Measurements from ENCODE around the gene CLMP.

Gene CLMP

DNA sequence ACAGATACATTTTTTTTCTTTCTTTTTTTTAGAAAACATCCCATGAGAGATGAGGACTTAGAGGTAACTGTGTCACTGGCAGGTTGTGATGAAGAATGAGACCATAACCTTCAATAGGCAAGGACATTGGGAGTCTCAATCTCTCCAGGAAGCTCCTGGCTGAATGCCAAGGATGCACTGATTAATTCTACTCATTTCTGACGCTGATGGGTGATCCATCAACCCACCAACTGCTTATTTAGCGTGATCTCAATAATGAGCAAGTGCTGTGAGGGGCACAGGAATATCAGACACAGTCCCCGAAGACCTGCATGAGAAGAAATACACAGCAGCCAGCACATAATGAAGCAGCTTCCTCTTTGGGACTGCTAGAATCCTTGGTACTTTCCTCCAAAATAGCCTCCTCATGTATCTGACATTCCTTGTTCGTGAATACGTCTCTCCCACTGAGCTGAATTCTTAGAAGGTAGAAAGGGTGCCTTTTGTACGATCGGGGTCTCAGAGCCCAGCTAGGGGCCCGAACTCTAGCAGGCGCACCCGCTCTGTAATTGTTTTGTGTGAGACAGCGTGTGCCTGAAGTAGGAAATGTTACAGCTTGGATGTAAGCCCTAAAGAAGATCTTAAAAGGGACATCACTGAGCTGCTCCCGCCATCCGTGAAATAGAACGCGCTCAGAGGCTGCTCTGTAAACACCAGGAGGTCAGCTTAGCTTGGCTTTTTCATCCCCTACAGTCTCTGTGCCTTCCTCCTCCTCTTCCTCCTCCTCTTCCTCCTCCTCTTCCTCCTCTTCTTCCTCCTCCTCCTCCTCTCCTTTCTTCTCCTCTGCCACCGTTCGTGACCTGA, 7.2 kb downstream of the CLMP start:
- H3K4me3 Mint-ChIP-seq, result no peak overlapping the region
- peaks cover 70% of the 10 kb centered on the region for H3K27me3 Mint-ChIP-seq (ENCODE audit: low read depth)
- no peak overlapping the region for H3K27ac Mint-ChIP-seq

DNA sequence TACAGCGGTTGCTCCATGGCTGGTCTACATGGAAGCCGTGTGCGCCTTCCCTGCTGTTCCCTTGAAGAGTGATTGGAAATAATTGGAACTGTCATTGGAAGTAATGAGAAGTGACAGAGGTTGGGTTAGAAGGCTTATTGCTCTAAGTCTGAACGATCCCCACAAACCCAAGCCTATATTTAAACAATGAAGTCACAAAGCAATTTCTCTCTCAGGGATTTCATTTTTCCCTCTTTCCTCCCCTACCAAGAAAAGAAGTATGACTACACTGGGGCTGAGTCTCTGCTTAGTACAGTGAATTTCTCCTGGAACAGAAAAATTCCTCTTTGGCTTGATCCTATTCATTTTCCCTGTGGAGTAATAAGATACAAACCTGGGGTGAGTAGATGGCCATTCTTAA, 7.8 kb downstream of the CLMP start:
- H3K27me3 Mint-ChIP-seq (ENCODE audit: low read depth), result peaks cover 64% of the 10 kb centered on the region
- H3K4me3 Mint-ChIP-seq, result no peak overlapping the region
- H3K36me3 Mint-ChIP-seq (ENCODE audit: low read depth), result no peaks in the 10 kb centered on the region
- no peaks in the 10 kb centered on the region for H3K9me3 Mint-ChIP-seq
- H3K27ac Mint-ChIP-seq, result no peak overlapping the region
- H3K4me1 Mint-ChIP-seq (ENCODE audit: low read depth), result peaks cover 5% of the 10 kb centered on the region

More for the DNA sequence above, 7.2 kb downstream of the CLMP start:
- peaks cover 5% of the 10 kb centered on the region for H3K4me1 Mint-ChIP-seq (ENCODE audit: low read depth)
- no peaks in the 10 kb centered on the region for H3K9me3 Mint-ChIP-seq
- no peaks in the 10 kb centered on the region for H3K36me3 Mint-ChIP-seq (ENCODE audit: low read depth)

DNA sequence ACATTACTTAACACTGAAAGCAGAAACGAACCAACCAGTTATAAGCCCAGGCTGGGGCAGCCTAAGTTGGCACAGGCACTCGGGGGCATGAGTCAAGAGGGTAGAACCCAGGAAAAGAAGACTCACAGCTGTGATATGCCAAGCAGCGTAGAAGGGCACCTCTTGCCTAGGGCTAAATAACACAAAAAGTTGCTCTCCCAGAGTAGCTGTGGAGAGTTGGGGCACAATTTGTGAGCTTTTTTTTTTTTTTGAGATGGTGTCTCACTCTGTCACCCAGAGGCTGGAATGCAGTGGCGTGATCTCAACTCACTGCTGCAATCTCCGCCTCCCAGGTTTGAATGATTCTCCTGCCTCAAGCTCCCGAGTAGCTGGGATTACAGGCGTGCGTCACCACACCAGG, 8.8 kb downstream of the CLMP start:
- no peak overlapping the region for H3K4me3 Mint-ChIP-seq
- H3K9me3 Mint-ChIP-seq, result no peaks in the 10 kb centered on the region
- no peaks in the 10 kb centered on the region for H3K4me1 Mint-ChIP-seq (ENCODE audit: low read depth)
- no peaks in the 10 kb centered on the region for H3K36me3 Mint-ChIP-seq (ENCODE audit: low read depth)
- peaks cover 56% of the 10 kb centered on the region for H3K27me3 Mint-ChIP-seq (ENCODE audit: low read depth)
- H3K27ac Mint-ChIP-seq, result no peak overlapping the region

DNA sequence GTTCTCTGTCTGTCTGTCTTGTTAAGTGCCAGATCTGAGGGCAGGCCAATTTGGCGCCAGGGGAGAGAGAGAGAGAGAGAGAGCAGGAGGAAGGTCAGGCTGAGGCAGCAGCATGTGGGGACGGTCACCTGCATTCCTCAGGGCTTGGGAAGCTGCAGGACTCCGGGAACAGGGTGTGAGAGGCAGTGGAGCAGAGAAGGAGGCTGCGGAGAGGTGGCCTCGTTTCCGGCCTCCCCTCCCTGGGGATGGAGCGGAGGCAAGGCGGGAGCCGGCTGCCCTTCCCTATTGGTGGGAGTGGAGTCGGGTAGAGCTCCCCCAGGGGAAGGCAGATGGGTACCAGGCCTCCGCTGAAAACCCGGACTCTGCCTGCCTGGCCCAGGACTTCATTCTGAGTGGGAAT, 9.7 kb downstream of the CLMP start:
- H3K9me3 Mint-ChIP-seq, result no peaks in the 10 kb centered on the region
- H3K27me3 Mint-ChIP-seq (ENCODE audit: low read depth), result peaks cover 48% of the 10 kb centered on the region
- no peaks in the 10 kb centered on the region for H3K4me1 Mint-ChIP-seq (ENCODE audit: low read depth)
- H3K27ac Mint-ChIP-seq, result no peak overlapping the region
- H3K4me3 Mint-ChIP-seq, result no peak overlapping the region
- H3K36me3 Mint-ChIP-seq (ENCODE audit: low read depth), result no peaks in the 10 kb centered on the region

DNA sequence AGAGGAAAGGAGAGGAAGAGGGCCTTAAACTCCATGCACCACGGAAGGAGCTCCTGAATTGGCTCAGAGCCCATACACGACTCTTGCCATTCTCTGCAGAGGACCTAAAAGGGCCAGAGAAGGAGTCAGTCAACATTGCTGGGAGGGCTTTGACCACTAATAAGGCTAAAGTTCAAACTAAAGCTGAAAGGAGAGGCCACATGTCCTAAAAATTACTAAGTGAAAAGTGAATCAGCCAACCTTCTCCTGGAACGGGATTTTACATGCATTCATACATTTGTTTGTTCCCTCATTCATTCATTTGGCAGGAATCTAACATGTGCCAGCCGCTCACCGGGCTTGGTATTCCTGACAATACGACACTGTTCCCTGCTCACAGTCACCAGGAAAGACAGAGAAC, 10.5 kb downstream of the CLMP start:
- Mint-ChIP-seq H3K9me3 (no peaks in the 10 kb centered on the region), H3K36me3 (ENCODE audit: low read depth) (no peaks in the 10 kb centered on the region), H3K27ac (no peak overlapping the region), H3K4me3 (no peak overlapping the region), H3K4me1 (ENCODE audit: low read depth) (no peaks in the 10 kb centered on the region), H3K27me3 (ENCODE audit: low read depth) (peaks cover 43% of the 10 kb centered on the region)

DNA sequence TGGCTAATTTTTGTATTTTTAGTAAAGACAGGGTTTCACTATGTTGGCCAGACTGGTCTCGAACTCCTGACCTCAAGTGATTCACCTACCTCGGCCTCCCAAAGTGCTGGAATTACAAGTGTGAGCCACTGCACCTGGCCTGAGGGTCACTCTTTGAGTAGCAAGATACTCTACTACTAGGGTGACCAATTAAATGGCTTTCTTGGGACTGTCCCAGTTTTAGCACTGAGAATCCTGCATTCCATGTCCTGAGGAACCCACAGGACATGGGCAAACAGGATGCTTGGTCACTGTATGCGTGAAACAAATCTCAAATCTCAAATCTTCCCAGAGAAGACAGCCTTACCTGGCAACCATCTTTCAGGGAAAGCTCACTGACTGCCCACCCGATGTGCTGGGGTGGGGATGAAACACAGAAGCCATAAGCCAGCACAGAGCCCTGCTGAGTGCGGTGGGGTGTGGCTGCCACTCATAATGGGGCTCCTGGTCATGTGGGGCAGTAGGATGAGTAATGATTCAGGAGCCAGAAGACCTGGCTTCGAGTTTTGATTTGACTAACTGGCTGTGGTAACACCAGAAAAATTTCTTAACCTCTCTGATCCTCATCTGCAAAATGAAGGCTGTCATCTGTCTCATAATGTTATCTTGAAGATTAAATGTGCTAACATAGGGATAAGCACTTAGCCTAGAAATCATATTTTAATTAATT, 11.5 kb downstream of the CLMP start:
- Mint-ChIP-seq H3K27me3 (ENCODE audit: low read depth) (peaks cover 38% of the 10 kb centered on the region), H3K27ac (no peak overlapping the region), H3K36me3 (ENCODE audit: low read depth) (no peaks in the 10 kb centered on the region), H3K4me3 (no peak overlapping the region), H3K9me3 (no peaks in the 10 kb centered on the region), H3K4me1 (ENCODE audit: low read depth) (no peaks in the 10 kb centered on the region)

DNA sequence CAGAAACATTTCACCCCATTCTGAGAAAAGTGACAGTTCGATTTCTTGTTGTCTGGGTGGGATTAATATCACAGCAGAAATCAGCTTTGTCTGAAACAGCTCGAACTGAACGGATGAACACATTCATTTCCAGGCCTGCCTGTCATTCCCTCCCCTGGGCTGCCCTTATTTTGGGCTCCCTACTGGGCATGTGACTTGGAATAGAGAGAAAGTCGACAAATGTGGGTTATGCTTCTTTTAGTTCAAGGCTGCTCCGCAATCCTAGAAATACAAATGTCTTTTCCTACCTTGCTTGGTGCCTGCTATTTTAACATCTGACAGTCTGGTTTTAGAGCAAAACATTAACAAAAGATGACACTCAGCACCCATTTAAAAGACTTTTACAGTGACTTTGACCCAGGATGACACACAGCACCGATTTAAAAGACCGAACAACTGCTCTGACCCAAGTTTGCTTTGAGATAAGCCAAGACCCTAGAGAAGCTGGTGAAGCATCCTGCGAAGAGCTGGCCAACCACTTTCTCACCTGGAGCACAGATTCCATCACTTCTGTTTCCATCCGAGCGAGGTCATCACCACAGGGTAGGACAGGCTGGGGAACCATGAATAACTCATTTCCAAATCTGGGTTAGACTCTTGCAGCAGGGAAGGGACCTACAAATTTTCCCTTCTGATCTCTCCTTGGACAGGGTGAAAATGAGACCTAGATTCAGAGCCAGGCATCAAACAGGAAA, 13.1 kb downstream of the CLMP start:
- Mint-ChIP-seq H3K9me3 (no peaks in the 10 kb centered on the region), H3K4me1 (ENCODE audit: low read depth) (no peaks in the 10 kb centered on the region), H3K27me3 (ENCODE audit: low read depth) (peaks cover 24% of the 10 kb centered on the region), H3K27ac (no peak overlapping the region), H3K36me3 (ENCODE audit: low read depth) (no peaks in the 10 kb centered on the region), H3K4me3 (no peak overlapping the region)

DNA sequence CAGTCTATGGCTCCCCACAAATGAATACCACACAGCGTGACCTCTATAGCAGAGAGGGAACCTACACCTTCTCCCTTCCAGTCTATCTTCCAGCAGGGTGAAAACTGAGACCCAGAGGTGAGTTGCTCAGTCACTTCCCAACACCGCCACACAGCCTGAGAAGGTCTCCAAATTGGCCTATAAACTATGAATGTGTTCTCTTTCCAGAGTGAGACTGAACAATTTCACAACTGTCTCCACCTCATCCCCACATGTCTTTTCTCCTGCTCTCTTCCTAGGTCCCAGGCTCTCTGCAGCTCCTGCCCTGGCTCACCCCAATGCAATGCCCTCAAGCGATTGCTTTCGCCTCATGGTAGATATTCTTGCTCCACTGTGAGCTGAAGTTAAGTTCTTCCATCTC, 14.0 kb downstream of the CLMP start:
- peaks cover 18% of the 10 kb centered on the region for H3K27me3 Mint-ChIP-seq (ENCODE audit: low read depth)
- no peaks in the 10 kb centered on the region for H3K36me3 Mint-ChIP-seq (ENCODE audit: low read depth)
- H3K27ac Mint-ChIP-seq, result no peak overlapping the region
- H3K4me1 Mint-ChIP-seq (ENCODE audit: low read depth), result peaks cover 3% of the 10 kb centered on the region
- no peaks in the 10 kb centered on the region for H3K9me3 Mint-ChIP-seq
- no peak overlapping the region for H3K4me3 Mint-ChIP-seq

DNA sequence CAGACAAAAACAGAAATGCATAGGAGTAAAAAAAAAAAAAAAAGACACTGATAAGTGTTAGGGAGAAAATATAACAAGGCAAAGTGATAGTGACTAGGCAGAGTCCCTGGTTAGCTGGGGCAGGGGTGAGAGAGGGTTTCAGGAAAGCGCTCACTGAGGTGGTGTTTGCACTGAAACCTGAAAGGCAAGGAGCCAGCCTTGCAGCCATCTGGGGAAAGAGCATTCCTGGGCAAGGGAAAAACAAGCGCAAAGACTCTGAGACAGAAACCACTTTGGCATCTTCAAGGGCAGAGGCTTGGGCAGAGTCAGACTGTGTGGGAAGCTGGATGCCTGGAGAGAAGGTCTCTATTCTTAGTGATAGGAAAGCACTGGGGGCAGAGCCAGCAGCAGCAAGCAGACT, 14.5 kb downstream of the CLMP start:
- H3K27me3 Mint-ChIP-seq (ENCODE audit: low read depth), result peaks cover 18% of the 10 kb centered on the region
- H3K36me3 Mint-ChIP-seq (ENCODE audit: low read depth), result no peaks in the 10 kb centered on the region
- no peak overlapping the region for H3K27ac Mint-ChIP-seq
- no peaks in the 10 kb centered on the region for H3K9me3 Mint-ChIP-seq
- peaks cover 3% of the 10 kb centered on the region for H3K4me1 Mint-ChIP-seq (ENCODE audit: low read depth)
- H3K4me3 Mint-ChIP-seq, result no peak overlapping the region

DNA sequence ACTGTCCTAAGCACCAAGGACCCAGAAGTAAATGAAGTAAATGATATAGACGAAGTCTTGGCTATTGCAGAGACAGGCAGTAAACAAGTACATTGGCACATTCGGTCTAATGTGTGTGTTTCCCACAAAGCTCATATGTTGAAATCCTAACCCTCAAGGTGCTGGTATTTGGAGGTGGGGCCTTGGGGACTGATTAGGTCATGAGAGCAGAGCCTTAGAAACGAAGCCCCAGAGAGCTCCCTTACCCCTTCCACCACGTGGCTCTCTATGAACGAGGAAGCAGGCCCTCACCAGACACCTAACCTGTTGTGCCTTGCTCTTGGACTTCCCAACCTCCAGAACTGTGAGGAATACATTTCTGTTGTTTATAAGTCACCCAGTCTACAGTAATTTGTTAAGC, 14.9 kb downstream of the CLMP start:
- peaks cover 3% of the 10 kb centered on the region for H3K4me1 Mint-ChIP-seq (ENCODE audit: low read depth)
- no peak overlapping the region for H3K27ac Mint-ChIP-seq
- H3K9me3 Mint-ChIP-seq, result no peaks in the 10 kb centered on the region
- H3K36me3 Mint-ChIP-seq (ENCODE audit: low read depth), result no peaks in the 10 kb centered on the region
- peaks cover 18% of the 10 kb centered on the region for H3K27me3 Mint-ChIP-seq (ENCODE audit: low read depth)
- no peak overlapping the region for H3K4me3 Mint-ChIP-seq

DNA sequence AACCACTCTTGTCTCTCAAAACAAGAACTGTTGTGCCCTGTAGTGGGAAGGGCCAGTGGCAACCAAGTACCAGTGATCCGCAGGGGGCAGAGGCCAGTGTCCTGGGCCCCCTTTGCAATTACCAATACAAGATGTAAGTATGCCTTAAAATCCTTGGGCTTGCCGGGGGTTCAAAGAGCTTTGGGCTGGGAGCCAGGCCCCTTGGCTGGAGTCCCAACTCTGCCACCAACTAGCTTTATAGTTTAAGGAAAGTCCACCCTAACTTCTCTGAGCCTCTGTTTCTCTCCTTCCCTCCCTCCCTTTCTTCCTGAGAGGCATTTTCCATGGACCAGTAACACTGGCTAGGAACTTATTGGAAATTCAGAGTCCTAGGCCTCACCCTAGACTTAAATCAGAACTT, 15.5 kb downstream of the CLMP start:
- peaks cover 15% of the 10 kb centered on the region for H3K27me3 Mint-ChIP-seq (ENCODE audit: low read depth)
- H3K36me3 Mint-ChIP-seq (ENCODE audit: low read depth), result no peaks in the 10 kb centered on the region
- H3K9me3 Mint-ChIP-seq, result no peaks in the 10 kb centered on the region
- no peak overlapping the region for H3K27ac Mint-ChIP-seq
- H3K4me3 Mint-ChIP-seq, result no peak overlapping the region
- peaks cover 3% of the 10 kb centered on the region for H3K4me1 Mint-ChIP-seq (ENCODE audit: low read depth)

DNA sequence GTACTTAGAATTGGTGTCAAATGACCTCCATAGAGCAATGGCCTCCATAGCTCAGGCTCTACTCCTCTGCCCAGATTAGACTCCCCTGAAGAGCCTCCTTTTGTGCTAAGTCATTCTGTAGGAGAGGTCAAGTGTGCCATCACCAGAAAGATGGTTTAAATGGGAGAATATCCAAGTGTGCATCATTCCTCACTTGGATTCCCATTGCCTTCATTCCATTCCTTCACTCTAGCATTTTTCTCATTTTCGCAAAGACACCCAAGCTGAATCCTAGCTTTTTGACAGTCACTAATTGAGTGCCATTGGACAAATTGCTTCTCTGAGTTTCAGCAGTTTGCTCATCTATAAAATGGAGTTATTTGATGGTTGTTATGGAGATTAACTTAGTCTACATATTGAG, 16.9 kb downstream of the CLMP start:
- Mint-ChIP-seq H3K4me1 (ENCODE audit: low read depth) (peaks cover 3% of the 10 kb centered on the region), H3K36me3 (ENCODE audit: low read depth) (no peaks in the 10 kb centered on the region), H3K27me3 (ENCODE audit: low read depth) (peaks cover 11% of the 10 kb centered on the region), H3K9me3 (no peaks in the 10 kb centered on the region), H3K27ac (no peak overlapping the region), H3K4me3 (no peak overlapping the region)

DNA sequence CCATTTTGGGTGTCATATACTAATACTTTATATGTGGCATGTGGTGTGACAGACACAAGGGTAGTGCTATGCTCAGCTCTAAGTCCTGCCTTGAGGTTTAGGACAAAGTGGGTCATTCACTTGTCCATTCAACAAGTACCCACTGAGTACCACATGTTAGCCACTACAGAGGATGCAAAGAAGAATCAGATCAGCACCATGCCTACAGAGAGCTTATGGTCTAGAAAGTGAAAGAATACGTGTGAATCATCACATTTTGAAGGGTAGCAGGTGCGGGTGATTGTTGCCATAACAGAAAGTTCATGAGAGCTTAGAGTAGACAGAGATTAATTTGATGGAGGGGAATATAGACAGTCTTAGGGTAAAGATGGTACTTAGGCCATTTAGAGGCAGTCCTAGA, 18.3 kb downstream of the CLMP start:
- Mint-ChIP-seq H3K27me3 (ENCODE audit: low read depth) (peaks cover 13% of the 10 kb centered on the region), H3K9me3 (no peaks in the 10 kb centered on the region), H3K36me3 (ENCODE audit: low read depth) (no peaks in the 10 kb centered on the region), H3K4me3 (no peak overlapping the region), H3K27ac (no peak overlapping the region), H3K4me1 (ENCODE audit: low read depth) (peaks cover 3% of the 10 kb centered on the region)

DNA sequence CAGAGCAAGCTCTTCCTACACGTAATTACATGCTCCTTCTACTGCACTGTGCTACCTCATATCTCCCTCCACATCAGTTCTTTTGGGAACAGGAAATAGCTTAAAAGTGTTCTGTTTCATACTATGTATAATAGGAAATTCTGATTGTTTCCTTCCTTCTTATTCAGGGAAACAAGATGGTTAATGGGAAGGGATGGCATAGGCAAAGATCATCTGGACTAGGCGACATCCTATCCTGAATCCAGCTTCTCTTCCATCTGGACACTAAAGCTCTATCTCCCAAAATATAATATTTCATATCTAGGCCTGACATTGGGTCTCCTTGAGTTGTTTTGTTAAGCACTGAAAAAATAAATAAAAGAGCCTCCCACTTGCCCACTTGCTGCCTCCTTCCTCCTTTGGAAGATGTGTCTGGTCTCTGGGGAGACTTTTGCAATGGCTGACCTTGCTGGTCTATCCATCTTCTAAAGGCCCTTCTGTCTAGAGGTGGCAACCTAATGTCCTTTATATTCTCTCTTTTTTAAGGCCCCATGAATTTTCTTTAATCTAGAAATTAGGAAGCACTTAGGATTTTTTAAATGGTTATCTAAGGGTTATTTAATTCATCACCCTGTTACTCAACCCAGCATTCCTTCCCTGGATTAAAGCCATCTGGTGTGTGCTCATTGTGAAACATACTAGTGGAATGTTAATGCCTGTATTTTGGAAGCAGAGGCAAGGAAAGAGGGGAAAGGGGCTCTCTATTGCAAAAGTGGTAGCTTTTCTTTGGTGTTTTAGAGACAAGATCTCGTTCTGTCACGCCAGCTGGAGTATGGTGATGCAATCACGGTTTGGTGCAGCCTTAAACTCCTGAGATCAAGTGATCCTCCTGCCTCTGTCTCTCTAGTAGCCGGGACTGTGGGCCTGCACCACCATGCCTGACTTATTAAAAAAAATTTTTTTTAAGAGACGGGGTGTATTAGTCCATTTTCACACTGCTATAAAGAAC, 20.6 kb downstream of the CLMP start:
- no peak overlapping the region for H3K27ac Mint-ChIP-seq
- H3K36me3 Mint-ChIP-seq (ENCODE audit: low read depth), result no peaks in the 10 kb centered on the region

More for the DNA sequence above, 20.6 kb downstream of the CLMP start:
- Mint-ChIP-seq H3K27me3 (ENCODE audit: low read depth) (peaks cover 12% of the 10 kb centered on the region), H3K9me3 (no peaks in the 10 kb centered on the region), H3K4me1 (ENCODE audit: low read depth) (peaks cover 3% of the 10 kb centered on the region), H3K4me3 (no peak overlapping the region)

Data from T-helper 1 cell treated with Interleukin-12 subunit alpha and Interleukin-12 subunit beta and Interleukin-4 antibody, amounts not matched to agents 30 μg/mL and 1 μg/mL, for 36 hours (primary cell).